WERI-Rb-1 (cell line): ENCODE measurements around the gene PHF21A.

Experiments used
- DNase-seq: peaks from one replicate; pipeline ENCODE4 v3.0.0-alpha.2; 2020
- H3K27ac ChIP-seq: fragments of 250-450 bp; sonication (Bioruptor Pico); 2 replicates; pipeline ENCODE4 v1.5.1; 2020; ENCODE audit warnings: mild to moderate bottlenecking, moderate library complexity
- H3K27me3 ChIP-seq: fragments of 250-450 bp; sonication (Bioruptor Pico); 2 replicates; pipeline ENCODE4 v1.5.1; 2021; ENCODE audit warnings: mild to moderate bottlenecking, low read depth, moderate library complexity; ENCODE audit not compliant: insufficient read depth, severe bottlenecking
- H3K36me3 ChIP-seq: fragments of 250-450 bp; sonication (Bioruptor Pico); 2 replicates; pipeline ENCODE4 v1.5.1; 2020; ENCODE audit warnings: mild to moderate bottlenecking, moderate library complexity
- H3K4me3 ChIP-seq: 2 replicates; pipeline ENCODE4 v1.5.1; 2011; ENCODE audit warnings: low read depth, mild to moderate bottlenecking, control low read depth, low read length
- H3K9me3 ChIP-seq: fragments of 250-450 bp; sonication (Bioruptor Pico); 2 replicates; pipeline ENCODE4 v1.5.1; 2021; ENCODE audit warnings: mild to moderate bottlenecking, moderate library complexity; ENCODE audit not compliant: severe bottlenecking
- TF ChIP-seq, protein P1 (sequence below): IDR thresholded peaks from 2 replicates; pipeline ENCODE4 v1.5.1; 2011; ENCODE audit warnings: low read depth, mild to moderate bottlenecking, control low read depth, inconsistent platforms, low read length

PHF21A gene

GRCh38 chr11:46049325-46049897, 71.8 kb downstream of the PHF21A start:
- TF ChIP-seq, protein P1, sequence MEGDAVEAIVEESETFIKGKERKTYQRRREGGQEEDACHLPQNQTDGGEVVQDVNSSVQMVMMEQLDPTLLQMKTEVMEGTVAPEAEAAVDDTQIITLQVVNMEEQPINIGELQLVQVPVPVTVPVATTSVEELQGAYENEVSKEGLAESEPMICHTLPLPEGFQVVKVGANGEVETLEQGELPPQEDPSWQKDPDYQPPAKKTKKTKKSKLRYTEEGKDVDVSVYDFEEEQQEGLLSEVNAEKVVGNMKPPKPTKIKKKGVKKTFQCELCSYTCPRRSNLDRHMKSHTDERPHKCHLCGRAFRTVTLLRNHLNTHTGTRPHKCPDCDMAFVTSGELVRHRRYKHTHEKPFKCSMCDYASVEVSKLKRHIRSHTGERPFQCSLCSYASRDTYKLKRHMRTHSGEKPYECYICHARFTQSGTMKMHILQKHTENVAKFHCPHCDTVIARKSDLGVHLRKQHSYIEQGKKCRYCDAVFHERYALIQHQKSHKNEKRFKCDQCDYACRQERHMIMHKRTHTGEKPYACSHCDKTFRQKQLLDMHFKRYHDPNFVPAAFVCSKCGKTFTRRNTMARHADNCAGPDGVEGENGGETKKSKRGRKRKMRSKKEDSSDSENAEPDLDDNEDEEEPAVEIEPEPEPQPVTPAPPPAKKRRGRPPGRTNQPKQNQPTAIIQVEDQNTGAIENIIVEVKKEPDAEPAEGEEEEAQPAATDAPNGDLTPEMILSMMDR, result no peak
- peaks cover 8% of the 10 kb centered on the region; the same call in 1 of the 2 replicates for H3K36me3 ChIP-seq
- no peaks in the 10 kb centered on the region for H3K27me3 ChIP-seq
- no peak overlapping the region for H3K4me3 ChIP-seq
- no peak overlapping the region for H3K27ac ChIP-seq
- DNase-seq, result no peak
- H3K9me3 ChIP-seq, result no peaks in the 10 kb centered on the region

GRCh38 chr11:46048198-46048597, 73.1 kb downstream of the PHF21A start:
- Histone ChIP-seq H3K9me3 (no peaks in the 10 kb centered on the region), H3K36me3 (peaks cover 8% of the 10 kb centered on the region; the same call in 1 of the 2 replicates), H3K27ac (no peak overlapping the region), H3K4me3 (no peak overlapping the region), H3K27me3 (no peaks in the 10 kb centered on the region)
- DNase-seq, result no peak
- TF ChIP-seq, protein P1, result no peak

- Histone ChIP-seq H3K9me3 (no peaks in the 10 kb centered on the region), H3K36me3 (peaks cover 8% of the 10 kb centered on the region; the same call in 1 of the 2 replicates), H3K4me3 (no peak overlapping the region), H3K27me3 (no peaks in the 10 kb centered on the region), H3K27ac (no peak overlapping the region)
- no peak for DNase-seq
- TF ChIP-seq, protein P1, result no peak
These were observed 73.7 kb downstream of the PHF21A start for GRCh38 chr11:46047520-46047919.

- TF ChIP-seq, protein P1, result no peak
- no peaks in the 10 kb centered on the region for H3K9me3 ChIP-seq
- peaks cover 8% of the 10 kb centered on the region; the same call in 1 of the 2 replicates for H3K36me3 ChIP-seq
- no peak overlapping the region for H3K27ac ChIP-seq
- no peaks in the 10 kb centered on the region for H3K27me3 ChIP-seq
- DNase-seq, result no peak
- H3K4me3 ChIP-seq, result no peak overlapping the region
These were observed 75.4 kb downstream of the PHF21A start for GRCh38 chr11:46045811-46046210.

- Histone ChIP-seq H3K27me3 (no peaks in the 10 kb centered on the region), H3K9me3 (no peaks in the 10 kb centered on the region), H3K4me3 (no peak overlapping the region), H3K27ac (no peak overlapping the region), H3K36me3 (peaks cover 8% of the 10 kb centered on the region; the same call in 1 of the 2 replicates)
- DNase-seq, result no peak
- TF ChIP-seq, protein P1, result no peak
These were observed 76.7 kb downstream of the PHF21A start for GRCh38 chr11:46044601-46045000.

GRCh38 chr11:46039990-46040389, 81.3 kb downstream of the PHF21A start:
- DNase-seq, result no peak
- Histone ChIP-seq H3K27ac (no peak overlapping the region), H3K27me3 (no peaks in the 10 kb centered on the region), H3K36me3 (no peaks in the 10 kb centered on the region), H3K4me3 (no peak overlapping the region), H3K9me3 (no peaks in the 10 kb centered on the region)
- TF ChIP-seq, protein P1, result no peak
